ENCODE data around the gene ASAP2. TPM values are rescaled to one million over a fixed set of nuclear protein-coding genes. Genes with fewer than 3 reads are reported as not detected.

The ASAP2 gene
- total RNA-seq, 1 experiment from 2014 or later: 25.2 TPM

- DNase-seq: no peak
- Histone ChIP-seq H3K9ac (ENCODE audit: low read length) (no peak overlapping the region), H3K4me1 (ENCODE audit: insufficient read depth, low read length) (peaks cover 14% of the 10 kb centered on the region), H3F3A (ENCODE audit: low read length, unreplicated experiment) (peaks cover under 1% of the 10 kb centered on the region), H4K20me1 (ENCODE audit: low read length) (no peaks in the 10 kb centered on the region), H3K9me2 (replicated peaks; ENCODE audit: low read length) (no peaks in the 10 kb centered on the region), H3K4me2 (ENCODE audit: low read length) (no peak overlapping the region), H2AFZ (ENCODE audit: low read length) (no peak overlapping the region), H3K79me2 (ENCODE audit: low read length) (no peaks in the 10 kb centered on the region), H3K27me3 (ENCODE audit: low read length) (no peaks in the 10 kb centered on the region), H3K9me3 (ENCODE audit: low read length) (no peaks in the 10 kb centered on the region), H3K27ac (ENCODE audit: low read length) (no peak overlapping the region), H3K36me3 (ENCODE audit: low read depth, low read length) (peaks cover 43% of the 10 kb centered on the region), H3K4me3 (ENCODE audit: low read length) (no peak overlapping the region)
- no peak for ATAC-seq
- CTCF ChIA-PET: no interaction called here
- TF ChIP-seq, protein P1, sequence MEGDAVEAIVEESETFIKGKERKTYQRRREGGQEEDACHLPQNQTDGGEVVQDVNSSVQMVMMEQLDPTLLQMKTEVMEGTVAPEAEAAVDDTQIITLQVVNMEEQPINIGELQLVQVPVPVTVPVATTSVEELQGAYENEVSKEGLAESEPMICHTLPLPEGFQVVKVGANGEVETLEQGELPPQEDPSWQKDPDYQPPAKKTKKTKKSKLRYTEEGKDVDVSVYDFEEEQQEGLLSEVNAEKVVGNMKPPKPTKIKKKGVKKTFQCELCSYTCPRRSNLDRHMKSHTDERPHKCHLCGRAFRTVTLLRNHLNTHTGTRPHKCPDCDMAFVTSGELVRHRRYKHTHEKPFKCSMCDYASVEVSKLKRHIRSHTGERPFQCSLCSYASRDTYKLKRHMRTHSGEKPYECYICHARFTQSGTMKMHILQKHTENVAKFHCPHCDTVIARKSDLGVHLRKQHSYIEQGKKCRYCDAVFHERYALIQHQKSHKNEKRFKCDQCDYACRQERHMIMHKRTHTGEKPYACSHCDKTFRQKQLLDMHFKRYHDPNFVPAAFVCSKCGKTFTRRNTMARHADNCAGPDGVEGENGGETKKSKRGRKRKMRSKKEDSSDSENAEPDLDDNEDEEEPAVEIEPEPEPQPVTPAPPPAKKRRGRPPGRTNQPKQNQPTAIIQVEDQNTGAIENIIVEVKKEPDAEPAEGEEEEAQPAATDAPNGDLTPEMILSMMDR (conservative IDR thresholded peaks at IDR 0.05; ENCODE audit: low read depth, low read length): no peak
- no peak for TF ChIP-seq EZH2 (IDR thresholded peaks at IDR 0.05; ENCODE audit: low read length, unreplicated experiment)
- no peak for TF ChIP-seq EZH2phosphoT487 (IDR thresholded peaks at IDR 0.05; ENCODE audit: borderline replicate concordance, low read length)
- BruUV-seq (replicated peaks): no TSS peak
- POLR2A ChIA-PET (ENCODE audit: unreplicated experiment): no interaction called here
- intact Hi-C loops (cut with micrococcal nuclease): no loop called here
Measured at GRCh38 chr2:9390991-9391390, 184.4 kb downstream of the ASAP2 start.

- H3K27ac ChIP-seq (ENCODE audit: low read length): no peak overlapping the region
- no peaks in the 10 kb centered on the region for H3F3A ChIP-seq (ENCODE audit: low read length, unreplicated experiment)
- H2AFZ ChIP-seq (ENCODE audit: low read length): no peak overlapping the region
- no peaks in the 10 kb centered on the region for H4K20me1 ChIP-seq (ENCODE audit: low read length)
- POLR2A ChIA-PET (ENCODE audit: unreplicated experiment): no interaction called here
- no peaks in the 10 kb centered on the region for H3K79me2 ChIP-seq (ENCODE audit: low read length)
- ATAC-seq: no peak
- no peaks in the 10 kb centered on the region for H3K9me3 ChIP-seq (ENCODE audit: low read length)
- CTCF ChIA-PET: no interaction called here
- no TSS peak for BruUV-seq (replicated peaks)
- no peaks in the 10 kb centered on the region for H3K27me3 ChIP-seq (ENCODE audit: low read length)
- TF ChIP-seq EZH2 (IDR thresholded peaks at IDR 0.05; ENCODE audit: low read length, unreplicated experiment) (no peak), EZH2phosphoT487 (IDR thresholded peaks at IDR 0.05; ENCODE audit: borderline replicate concordance, low read length) (no peak)
- TF ChIP-seq, protein P1 (conservative IDR thresholded peaks at IDR 0.05; ENCODE audit: low read depth, low read length): no peak
- DNase-seq: no peak
- H3K4me3 ChIP-seq (ENCODE audit: low read length): no peak overlapping the region
- intact Hi-C loops (cut with micrococcal nuclease): no loop called here
- H3K4me1 ChIP-seq (ENCODE audit: insufficient read depth, low read length): peaks cover 7% of the 10 kb centered on the region
- no peaks in the 10 kb centered on the region for H3K9me2 ChIP-seq (replicated peaks; ENCODE audit: low read length)
- no peak overlapping the region for H3K9ac ChIP-seq (ENCODE audit: low read length)
- peaks cover 47% of the 10 kb centered on the region for H3K36me3 ChIP-seq (ENCODE audit: low read depth, low read length)
- no peak overlapping the region for H3K4me2 ChIP-seq (ENCODE audit: low read length)
Measured at GRCh38 chr2:9391961-9392720, 185.5 kb downstream of the ASAP2 start.
